HepG2 (cell line): Measurements from ENCODE around the gene ERH. TPM values are rescaled to one million over a fixed set of nuclear protein-coding genes. Genes with fewer than 3 reads are reported as not detected.

Source experiments
- AGO2 ChIP-seq: fragments of 200-400 bp; formaldehyde crosslinking; optimal IDR thresholded peaks from 2 replicates; pipeline ENCODE3; 2017; ENCODE audit warnings: mild to moderate bottlenecking, low read depth, low read length, moderate library complexity
- ATF3 ChIP-seq: sonication (generic); formaldehyde crosslinking; IDR thresholded peaks from 2 replicates; pipeline ENCODE4 v1.4.0; 2020; ENCODE audit warnings: missing genetic modification reagents
- CHD2 ChIP-seq: IDR thresholded peaks from 2 replicates; pipeline ENCODE4 v1.6.1; 2011; ENCODE audit warnings: low read depth, low read length, improper control_type of control experiment
- CHD4 ChIP-seq: fragments of 200-600 bp; sonication (generic); IDR thresholded peaks from 2 replicates; pipeline ENCODE4 v1.7.0; 2017; ENCODE audit warnings: mild to moderate bottlenecking, low read length, borderline replicate concordance
- CSRNP1 ChIP-seq: sonication (generic); formaldehyde crosslinking; IDR thresholded peaks from 2 replicates; pipeline ENCODE4 v1.8.1; 2023; ENCODE audit warnings: mild to moderate bottlenecking, missing genetic modification reagents
- DR1 ChIP-seq: sonication (generic); formaldehyde crosslinking; IDR thresholded peaks from 2 replicates; pipeline ENCODE4 v1.8.0; 2021; ENCODE audit warnings: mild to moderate bottlenecking, missing genetic modification reagents, inconsistent platforms
- ERF ChIP-seq: IDR thresholded peaks from 2 replicates; pipeline ENCODE4 v1.6.1; 2018; ENCODE audit warnings: missing biosample characterization, missing genetic modification reagents
- FOXM1 ChIP-seq: sonication (generic); formaldehyde crosslinking; IDR thresholded peaks from 2 replicates; pipeline ENCODE4 v1.5.0; 2020; ENCODE audit warnings: missing genetic modification reagents
- HMG20A ChIP-seq: IDR thresholded peaks from 2 replicates; pipeline ENCODE4 v1.6.1; 2016; ENCODE audit warnings: borderline replicate concordance
- JUNB ChIP-seq: sonication (generic); formaldehyde crosslinking; IDR thresholded peaks from 2 replicates; pipeline ENCODE4 v1.8.0; 2022; ENCODE audit warnings: missing genetic modification reagents, mild to moderate bottlenecking, borderline replicate concordance
- KMT2A ChIP-seq: sonication (generic); formaldehyde crosslinking; IDR thresholded peaks from 2 replicates; pipeline ENCODE4 v1.4.0; 2020; ENCODE audit warnings: missing genetic modification reagents
- MATR3 ChIP-seq: sonication (generic); formaldehyde crosslinking; IDR thresholded peaks from 2 replicates; pipeline ENCODE4 v1.4.0; 2020; ENCODE audit warnings: missing genetic modification reagents
- PHF8 ChIP-seq: sonication (generic); formaldehyde crosslinking; IDR thresholded peaks from 2 replicates; pipeline ENCODE4 v1.5.0; 2020; ENCODE audit warnings: missing genetic modification reagents
- PRMT3 ChIP-seq: sonication (generic); formaldehyde crosslinking; IDR thresholded peaks from 2 replicates; pipeline ENCODE4 v1.8.1; 2022; ENCODE audit warnings: low read depth, mild to moderate bottlenecking, moderate library complexity, missing genetic modification reagents, borderline replicate concordance
- RBM39 ChIP-seq: fragments of 200-400 bp; formaldehyde crosslinking; IDR thresholded peaks from one replicate; pipeline ENCODE4 v1.6.1; 2018; ENCODE audit warnings: antibody characterized with exemption, mild to moderate bottlenecking, low read depth, low read length; ENCODE audit not compliant: poor library complexity, severe bottlenecking
- RFX3 ChIP-seq: IDR thresholded peaks from 2 replicates; pipeline ENCODE4 v1.6.1; 2016; ENCODE audit warnings: missing biosample characterization, missing genetic modification reagents
- SNRNP70 ChIP-seq: fragments of 200-400 bp; formaldehyde crosslinking; IDR thresholded peaks from 2 replicates; pipeline ENCODE4 v1.6.1; 2017; ENCODE audit warnings: mild to moderate bottlenecking, low read depth, low read length, moderate library complexity
- TGIF2 ChIP-seq: IDR thresholded peaks from 2 replicates; pipeline ENCODE4 v1.6.1; 2016; ENCODE audit warnings: control low read depth, missing compliant biosample characterization
- YEATS2 ChIP-seq: sonication (generic); formaldehyde crosslinking; IDR thresholded peaks from 2 replicates; pipeline ENCODE4 v1.4.0; 2020; ENCODE audit warnings: missing genetic modification reagents, borderline replicate concordance
- ZBTB8A ChIP-seq: sonication (generic); formaldehyde crosslinking; IDR thresholded peaks from 2 replicates; pipeline ENCODE4 v1.4.0; 2020; ENCODE audit warnings: mild to moderate bottlenecking, low read depth, missing genetic modification reagents, borderline replicate concordance
- ZFP82 ChIP-seq: sonication (generic); formaldehyde crosslinking; IDR thresholded peaks from 2 replicates; pipeline ENCODE4 v1.5.1; 2020; ENCODE audit warnings: mild to moderate bottlenecking, missing genetic modification reagents, borderline replicate concordance
- ZMYM2 ChIP-seq: sonication (generic); formaldehyde crosslinking; IDR thresholded peaks from 2 replicates; pipeline ENCODE4 v1.8.0; 2022; ENCODE audit warnings: mild to moderate bottlenecking, missing genetic modification reagents
- ZNF121 ChIP-seq: sonication (generic); formaldehyde crosslinking; IDR thresholded peaks from 2 replicates; pipeline ENCODE4 v1.5.0; 2020; ENCODE audit warnings: mild to moderate bottlenecking, missing genetic modification reagents
- ZNF224 ChIP-seq: sonication (generic); formaldehyde crosslinking; IDR thresholded peaks from 2 replicates; pipeline ENCODE4 v1.5.0; 2020; ENCODE audit warnings: mild to moderate bottlenecking, missing genetic modification reagents
- ZNF235 ChIP-seq: sonication (generic); formaldehyde crosslinking; IDR thresholded peaks from 2 replicates; pipeline ENCODE4 v1.8.1; 2023; ENCODE audit warnings: mild to moderate bottlenecking, missing genetic modification reagents, borderline replicate concordance
- ZNF264 ChIP-seq: sonication (generic); formaldehyde crosslinking; IDR thresholded peaks from 2 replicates; pipeline ENCODE4 v1.4.0; 2020; ENCODE audit warnings: missing genetic modification reagents
- ZNF616 ChIP-seq: sonication (generic); formaldehyde crosslinking; IDR thresholded peaks from 2 replicates; pipeline ENCODE4 v1.5.0; 2020; ENCODE audit warnings: low read depth, mild to moderate bottlenecking, missing genetic modification reagents
- ZNF720 ChIP-seq: sonication (generic); formaldehyde crosslinking; IDR thresholded peaks from 2 replicates; pipeline ENCODE4 v1.4.0; 2020; ENCODE audit warnings: missing genetic modification reagents
- ZNF770 ChIP-seq: sonication (generic); formaldehyde crosslinking; IDR thresholded peaks from 2 replicates; pipeline ENCODE4 v1.5.0; 2020; ENCODE audit warnings: mild to moderate bottlenecking, missing genetic modification reagents
- ZNF879 ChIP-seq: sonication (generic); formaldehyde crosslinking; IDR thresholded peaks from 2 replicates; pipeline ENCODE4 v1.8.1; 2023; ENCODE audit warnings: missing genetic modification reagents
- ZNF891 ChIP-seq: sonication (generic); formaldehyde crosslinking; IDR thresholded peaks from 2 replicates; pipeline ENCODE4 v1.5.0; 2020; ENCODE audit warnings: mild to moderate bottlenecking, missing genetic modification reagents
- polyA plus RNA-seq, 8 experiments: library from polyadenylated mRNA; depleted of rRNA in 3 of 8; stranded (reverse) in 7 of 8; unstranded in 1 of 8; fragments of >200 nt; fragmentation: Illumina TruSeq in 4 of 8; extraction: Trizol in 4 of 8; gene quantifications; 2 replicates each; pipeline versions ENCODE4 v1.2.1 to v1.2.3, GENCODE V29; 2011 to 2016; ENCODE audit warnings: low read depth in 4 of 8, missing spikeins in 1 of 8, mixed read lengths in 1 of 8; ENCODE audit not compliant: insufficient read depth in 1 of 8
- total RNA-seq, 5 experiments: library from RNA; depleted of rRNA; stranded (reverse); fragments of >200 nt; fragmentation: Illumina TruSeq; extraction: Trizol; gene quantifications; 2 replicates each; pipeline ENCODE4 v1.2.3, GENCODE V29; 2016; ENCODE audit warnings: low read depth in 1 of 5

Gene ERH
- total and polyA plus RNA-seq, 2 of the 13 experiments (the other 11 are each of a cell fraction or from before 2014, with no cell fraction given) = 105 to 341 TPM

- TF ChIP-seq DR1 (CRISPR knock-in tag) = no peak
- no peak for TF ChIP-seq AGO2
- no peak for TF ChIP-seq RFX3 (CRISPR knock-in tag)
- no peak for TF ChIP-seq HMG20A (CRISPR knock-in tag)
- TF ChIP-seq CSRNP1 = no peak
- peak; percentile 98 for TF ChIP-seq ZNF770 (CRISPR knock-in tag)
- no peak for TF ChIP-seq CHD2
- TF ChIP-seq PRMT3 (CRISPR knock-in tag) = no peak
- 0 out of 2 replicates have a peak, but pooled peaks have one; percentile 51 for TF ChIP-seq KMT2A (CRISPR knock-in tag)
- TF ChIP-seq ZNF264 = no peak
- 0 out of 2 replicates have a peak, but pooled peaks have one; percentile 7 for TF ChIP-seq ZFP82 (CRISPR knock-in tag)
- no peak for TF ChIP-seq ZNF720 (CRISPR knock-in tag)
- TF ChIP-seq YEATS2 = no peak
- no peak for TF ChIP-seq ZNF879 (CRISPR knock-in tag)
- no peak for TF ChIP-seq CHD4
- peak; percentile 43; the same call in 1 of the 2 replicates for TF ChIP-seq ZMYM2 (CRISPR knock-in tag)
- no peak for TF ChIP-seq MATR3 (CRISPR knock-in tag)
- peak; percentile 26; the same call in 1 of the 2 replicates for TF ChIP-seq PHF8 (CRISPR knock-in tag)
- no peak for TF ChIP-seq FOXM1 (CRISPR knock-in tag)
- TF ChIP-seq ERF = 0 out of 2 replicates have a peak, but pooled peaks have one; percentile 17
- no peak for TF ChIP-seq SNRNP70
- TF ChIP-seq ZNF224 (CRISPR knock-in tag) = no peak
- no peak for TF ChIP-seq TGIF2
- peak; percentile 97 for TF ChIP-seq ZNF121 (CRISPR knock-in tag)
- TF ChIP-seq ATF3 (CRISPR knock-in tag) = no peak
- TF ChIP-seq ZNF235 = no peak
- TF ChIP-seq JUNB (CRISPR knock-in tag) = no peak
- no peak for TF ChIP-seq ZNF616
- TF ChIP-seq ZBTB8A (CRISPR knock-in tag) = no peak
- no peak for TF ChIP-seq ZNF891 (CRISPR knock-in tag)
- no peak for TF ChIP-seq RBM39
Observed at GRCh38 chr14:69399750-69400149, 1.7 kb upstream of the ERH start (continued).
